Renal cortex interstitium (tissue), 3 donors: ENCODE data around the gene ALKBH3. TPM values are rescaled to one million over a fixed set of nuclear protein-coding genes. Genes with fewer than 3 reads are reported as not detected.

Experiments used
- polyA plus RNA-seq, 3 donors: library from polyadenylated mRNA; unstranded; fragments of 120-200 nt; gene quantifications; one replicate each; pipeline ENCODE4 v1.2.1, GENCODE V29; 2013; ENCODE audit not compliant: insufficient read length in 3 of 3

The ALKBH3 gene
- polyA plus RNA-seq, 3 donors, result 30.6 to 36.8 (median 31.9) TPM

Other genes with a start within 250 kb of the ALKBH3 start
- gene HSD17B12, start 200.1 kb upstream of the ALKBH3 start, polyA plus RNA-seq, result 10 to 100 TPM; 64.3 to 94.8 (median 81.0) TPM
- 10 to 100 TPM in 1 of 3 donors, 1 to 10 TPM in 2; 7.6 to 10.5 (median 9.5) TPM for gene C11orf96, start 61.8 kb downstream of the ALKBH3 start, polyA plus RNA-seq
- under 1 TPM in 2 of 3 donors, not detected in 1; 0.07 to 0.08 TPM for gene ACCSL, start 167.2 kb downstream of the ALKBH3 start, polyA plus RNA-seq
- gene ACCS, start 185.4 kb downstream of the ALKBH3 start, polyA plus RNA-seq, result 10 to 100 TPM; 33.0 to 50.1 (median 43.6) TPM
- gene EXT2, start 214.8 kb downstream of the ALKBH3 start, polyA plus RNA-seq, result 10 to 100 TPM; 67.9 to 69.4 (median 68.2) TPM